ENCODE measurements around the gene FAM162B.
"Not testable (repeated sequence)": the region's sequence is repeated elsewhere in the genome, so short reads cannot be mapped to it uniquely, and the experiment has no call there.

FAM162B gene

DNA sequence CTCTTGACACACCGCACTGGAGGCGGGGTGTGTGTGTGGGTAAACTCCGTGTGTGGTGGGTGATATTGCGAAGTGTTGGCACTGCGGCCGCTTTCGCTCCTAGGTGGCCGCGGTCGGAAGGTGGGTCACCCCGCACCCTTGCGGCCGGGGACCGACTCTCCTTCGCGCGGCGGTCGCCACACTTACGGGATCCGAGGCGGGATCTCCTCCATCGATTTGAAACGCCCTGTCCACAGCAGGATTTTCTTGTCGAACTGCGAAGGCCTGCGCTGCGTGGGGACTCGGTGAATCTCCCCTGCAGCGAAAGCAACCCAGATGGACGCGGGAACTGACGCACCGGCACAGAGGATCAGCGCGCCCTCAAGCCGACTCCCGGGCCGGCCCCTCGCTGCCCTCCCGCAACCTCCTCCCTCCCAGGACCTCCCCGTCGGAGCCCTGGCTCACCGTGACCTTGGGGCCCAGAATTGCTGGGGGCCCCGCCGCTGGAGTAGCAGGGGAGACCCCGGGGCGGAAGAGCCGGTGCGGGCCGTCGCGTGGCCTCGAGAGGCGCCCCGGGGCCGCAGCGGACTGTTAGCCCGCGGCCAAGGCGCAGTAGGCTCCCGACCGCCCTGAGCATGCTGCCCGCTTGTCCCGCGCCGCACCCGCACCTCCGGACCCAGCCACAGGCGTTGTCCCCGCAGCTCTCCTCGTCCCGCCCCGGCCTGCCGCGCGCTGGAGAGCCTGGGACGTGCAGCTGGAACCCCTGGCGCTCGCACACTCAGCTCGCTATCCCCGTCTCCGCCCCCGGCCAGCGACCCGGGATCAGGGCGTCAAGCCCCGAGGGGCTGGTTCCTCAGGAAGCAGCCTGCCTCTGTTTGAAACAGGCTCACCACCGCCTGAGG lies at the start of gene FAM162B:
Gene FAM162B, minus strand, starts transcription at position 759 of the 881 bp plus-strand sequence. Its CDS starts 143 bp downstream, at position 616.
- no peak for DNase-seq

DNA sequence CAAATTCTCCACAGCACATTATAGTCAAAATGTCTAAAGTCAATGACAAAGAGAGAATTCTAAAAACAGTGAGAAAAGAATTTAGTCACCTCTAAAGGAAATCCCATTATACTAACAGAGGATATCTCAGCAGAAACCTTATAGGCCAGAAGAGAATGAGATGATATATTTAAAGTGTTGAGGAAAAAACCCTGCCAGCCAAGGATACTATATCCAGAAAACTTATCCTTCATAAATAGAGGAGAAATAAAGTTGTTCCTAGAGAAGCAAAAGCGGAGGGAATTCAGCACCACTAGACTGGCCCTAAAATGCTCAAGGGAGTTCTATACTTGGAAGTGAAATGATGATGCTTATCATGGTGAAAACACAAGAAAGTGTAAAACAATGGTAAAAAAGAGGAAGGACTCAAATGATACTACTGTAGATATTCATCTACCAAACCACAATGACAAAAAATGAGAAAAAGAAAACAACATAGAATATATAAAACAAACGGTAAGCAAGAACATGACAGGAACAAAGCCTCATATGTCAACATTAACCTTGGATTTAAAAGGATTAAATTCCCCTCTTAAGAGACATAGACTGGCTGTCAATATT lies 46.6 kb upstream of the FAM162B start:
- no peak for DNase-seq

- DNase-seq: no peak
These were observed 36.5 kb upstream of the FAM162B start for GRCh38 chr6:116801971-116802370.

DNA sequence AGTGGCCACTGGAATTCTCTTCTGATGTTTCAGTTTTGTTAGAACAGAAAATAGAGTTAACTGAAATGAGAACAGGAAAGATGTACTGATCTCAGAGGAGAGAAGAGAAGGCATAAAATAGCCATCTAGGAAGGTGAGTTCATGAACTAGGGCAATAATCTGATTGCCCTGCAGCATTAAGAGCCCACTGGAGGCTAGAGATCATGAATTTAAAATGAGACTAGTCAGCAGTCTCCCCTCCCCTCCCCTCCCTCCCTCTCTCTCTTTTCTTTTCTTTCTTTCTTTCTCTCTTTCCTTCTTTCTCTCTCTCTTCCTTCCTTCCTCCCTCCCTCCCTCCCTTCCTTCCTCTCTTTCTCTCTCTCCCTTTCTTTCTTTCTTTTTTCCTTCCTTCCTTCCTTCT lies 34.4 kb upstream of the FAM162B start:
- no peak for DNase-seq

GRCh38 chr6:116797585-116797984 lies 32.1 kb upstream of the FAM162B start:
- no peak for DNase-seq

DNA sequence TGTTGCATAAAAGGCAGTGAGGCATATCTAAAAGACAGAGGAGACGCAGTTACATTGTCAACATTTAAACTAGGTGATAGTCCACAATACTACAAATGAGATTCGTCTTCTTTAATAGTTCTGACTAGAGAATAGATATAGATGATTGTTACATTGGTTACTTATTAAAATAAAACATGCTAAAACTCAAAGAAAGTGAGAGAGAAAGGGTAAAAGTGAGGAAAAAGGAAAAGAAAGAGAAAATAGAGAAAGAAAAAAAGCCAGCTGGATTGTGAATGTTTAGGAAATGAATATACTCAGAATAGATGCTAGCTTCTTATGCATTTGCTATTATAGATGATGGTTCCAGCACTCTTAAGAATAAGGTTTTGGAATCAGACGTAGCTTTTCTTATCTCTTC lies 27.7 kb upstream of the FAM162B start:
- DNase-seq: no peak

- DNase-seq: no peak
These were observed 18.3 kb upstream of the FAM162B start for GRCh38 chr6:116783852-116784251.

GRCh38 chr6:116779573-116780164 lies 14.2 kb upstream of the FAM162B start:
- no peak for DNase-seq

DNA sequence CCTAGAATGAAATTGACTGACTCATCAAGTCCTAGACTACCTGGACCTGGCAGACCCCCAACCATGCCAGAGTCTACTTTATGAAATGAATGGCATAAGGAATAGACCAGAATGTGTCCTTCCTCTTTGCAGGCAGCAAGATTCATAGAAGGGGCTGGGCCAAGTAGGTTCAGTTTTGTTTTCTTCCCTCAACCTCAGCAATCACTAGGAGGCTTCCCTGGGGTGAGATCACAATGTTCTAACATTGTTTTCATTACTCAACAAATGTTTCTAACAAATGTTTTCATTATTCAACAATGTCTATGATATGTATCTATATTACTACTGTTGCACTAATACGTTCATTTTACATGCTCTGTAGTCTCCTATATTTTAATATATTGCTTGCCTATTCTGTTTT lies 8.4 kb upstream of the FAM162B start:
- DNase-seq: no peak

GRCh38 chr6:116772450-116772849 lies 6.9 kb upstream of the FAM162B start:
- DNase-seq: no peak

- DNase-seq: no peak
These were observed 2.2 kb upstream of the FAM162B start for GRCh38 chr6:116767715-116768114.

DNA sequence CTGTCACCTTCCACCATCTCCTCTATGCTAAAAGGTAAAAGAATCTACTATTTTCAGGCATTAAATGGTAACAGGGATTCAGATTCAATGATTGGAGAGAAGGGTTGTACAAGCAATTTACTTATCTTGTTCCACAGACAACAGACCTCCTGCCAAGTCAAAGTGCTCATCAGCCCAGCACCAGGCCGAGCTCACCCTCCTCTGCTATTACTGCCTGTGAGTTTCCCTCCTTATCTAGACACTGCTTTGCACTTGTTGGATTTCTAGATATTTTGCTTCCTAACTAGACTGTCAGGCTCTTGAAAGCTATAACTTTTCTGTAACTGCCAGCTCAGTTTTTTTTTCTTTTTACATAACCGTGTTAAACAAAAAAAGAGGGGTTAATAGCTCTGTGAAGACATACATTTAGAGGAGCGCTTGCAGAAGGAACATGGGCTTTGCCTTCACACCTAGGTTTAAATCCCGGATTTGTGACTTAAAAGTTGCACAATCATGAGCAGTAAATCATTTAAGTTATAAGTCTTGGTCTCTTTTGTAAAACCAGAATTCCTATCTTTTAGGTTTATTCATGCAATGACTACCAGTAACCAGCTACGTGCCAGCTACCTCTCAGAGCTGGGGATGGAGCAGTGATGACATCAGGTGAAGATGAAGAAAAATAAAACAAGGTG lies 1.1 kb upstream of the FAM162B start:
- no peak for DNase-seq

DNA sequence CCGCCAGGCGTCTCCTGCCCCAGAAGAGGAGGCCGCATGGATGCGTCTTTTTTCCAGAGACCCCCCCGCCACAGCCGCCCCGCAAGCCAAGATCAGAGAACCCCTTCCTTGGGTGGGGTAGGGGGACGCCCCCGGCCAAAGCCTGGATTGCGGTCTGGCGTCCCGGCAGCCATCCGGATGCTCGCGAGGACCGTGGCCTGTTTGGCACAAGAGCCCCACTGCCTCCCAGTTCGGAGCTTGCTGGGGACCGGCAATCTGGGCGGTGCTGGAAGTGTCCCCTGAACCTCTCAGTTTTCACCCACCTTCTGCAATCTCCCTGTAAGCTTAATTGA lies 924 bp downstream of the FAM162B start:
- no peak for DNase-seq

DNA sequence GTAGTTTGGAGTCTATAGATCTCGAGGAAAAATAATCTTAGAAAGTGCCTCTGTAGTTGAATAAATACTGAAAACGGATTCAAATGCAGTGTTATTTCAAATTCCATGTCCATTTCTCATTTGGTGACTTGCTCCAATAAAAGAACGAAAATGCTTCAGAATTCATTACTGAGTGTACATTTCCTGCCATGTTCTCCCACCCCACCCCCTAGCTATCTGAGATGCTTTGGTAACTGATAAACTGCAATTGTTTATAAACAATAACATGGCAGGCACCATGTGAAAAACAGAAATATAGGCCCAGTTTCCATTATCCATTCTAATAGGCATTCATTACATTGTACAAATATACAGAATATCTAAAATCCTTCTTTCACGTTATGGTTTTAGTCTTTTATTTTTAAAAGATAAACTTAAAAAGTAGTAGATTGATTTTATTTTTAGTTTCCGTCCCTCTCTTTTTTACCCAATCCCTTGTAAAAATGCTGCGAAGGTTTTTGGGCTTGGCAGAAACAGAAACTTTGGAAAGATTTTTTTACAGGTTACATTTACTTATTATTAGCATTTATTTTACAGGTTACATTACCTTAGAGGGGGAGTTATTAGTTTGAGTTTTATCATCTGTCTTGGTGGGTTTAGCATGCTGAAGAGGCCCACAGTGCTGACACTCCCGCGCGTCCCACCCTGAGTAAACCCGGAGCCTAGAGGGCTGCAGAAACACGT lies 1.5 kb downstream of the FAM162B start:
- DNase-seq: no peak

DNA sequence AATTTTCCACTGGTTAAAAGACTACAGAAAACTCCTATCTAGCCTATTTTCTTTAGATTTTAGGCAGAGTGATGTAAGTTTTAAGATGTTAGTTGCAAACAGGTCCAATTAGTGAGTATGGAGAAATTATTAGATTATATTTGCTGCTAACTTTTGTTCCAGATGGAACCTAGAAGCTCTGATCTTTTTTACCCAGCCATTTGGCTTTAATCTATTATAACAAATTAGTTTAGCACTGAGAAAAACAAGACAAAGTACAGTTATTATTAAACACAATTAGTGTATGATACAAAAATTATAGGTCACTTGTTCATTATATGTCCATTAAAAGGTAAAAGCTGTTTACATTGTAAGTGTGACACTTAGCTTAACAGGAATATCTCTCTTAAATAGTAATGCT lies 2.5 kb downstream of the FAM162B start:
- no peak for DNase-seq

- no peak for DNase-seq
These were observed 3.3 kb downstream of the FAM162B start for GRCh38 chr6:116762235-116762634.

DNA sequence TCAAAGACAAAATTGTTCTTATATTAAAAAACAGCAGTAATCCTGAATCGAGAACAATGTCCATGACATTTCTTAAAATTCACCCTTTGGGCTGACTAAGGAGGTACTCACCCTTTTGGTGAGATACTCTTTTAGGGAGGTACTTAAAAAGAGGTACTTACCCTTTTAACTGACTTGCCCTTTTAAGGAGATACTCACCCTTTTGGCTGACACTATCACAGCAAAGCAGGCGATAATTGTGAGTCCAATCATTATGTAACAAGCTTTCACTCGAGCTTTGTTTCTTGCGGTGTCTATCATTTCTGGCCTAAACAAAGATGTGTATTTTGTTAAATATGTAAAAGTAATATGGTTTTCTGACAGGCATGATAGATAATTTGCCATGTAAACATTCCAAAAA lies 3.7 kb downstream of the FAM162B start:
- no peak for DNase-seq

DNA sequence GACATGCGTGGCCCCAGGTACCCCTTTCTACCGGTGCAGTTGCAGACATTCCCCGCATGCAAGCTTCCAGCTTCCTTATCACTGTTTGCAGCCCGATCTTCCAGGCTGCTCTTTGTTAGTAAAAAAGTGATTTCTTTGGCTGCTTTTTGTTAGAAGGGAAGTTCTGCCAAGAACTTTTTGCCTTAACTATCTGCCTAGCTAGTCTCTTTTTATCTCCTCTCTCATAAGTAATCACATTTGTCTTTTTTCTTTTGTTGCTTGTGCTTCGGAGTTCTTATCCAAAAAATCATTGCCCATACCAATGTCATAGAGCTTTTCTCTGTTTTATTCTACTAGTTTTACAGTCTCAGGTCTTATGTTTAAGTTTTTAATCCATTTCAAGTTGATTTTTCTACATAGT lies 20.3 kb downstream of the FAM162B start:
- DNase-seq: no peak

DNA sequence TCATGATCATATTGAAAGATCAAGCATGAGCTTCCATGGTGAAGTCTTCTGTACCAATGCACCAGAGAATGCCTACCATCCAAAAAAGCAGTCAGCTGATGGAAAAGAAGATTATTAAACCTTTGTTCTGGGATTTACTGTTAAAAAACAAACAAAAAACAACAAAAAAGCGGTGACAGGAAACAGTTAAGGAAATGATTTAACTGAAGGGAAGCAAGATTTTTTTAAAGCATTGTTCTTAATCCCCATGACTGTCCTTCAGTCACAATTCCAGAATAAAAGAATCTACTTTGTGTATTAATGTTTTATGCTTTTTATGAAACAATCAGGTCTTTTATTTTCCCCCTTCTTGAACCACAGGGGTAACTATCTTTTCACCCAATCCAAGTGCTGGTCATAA lies 23.9 kb downstream of the FAM162B start:
- no peak for DNase-seq

GRCh38 chr6:116740486-116740885 lies 25.0 kb downstream of the FAM162B start:
- not testable (repeated sequence) for DNase-seq

GRCh38 chr6:116737004-116737403 lies 28.5 kb downstream of the FAM162B start:
- no peak for DNase-seq

GRCh38 chr6:116730513-116730912 lies 35.0 kb downstream of the FAM162B start:
- no peak for DNase-seq

DNA sequence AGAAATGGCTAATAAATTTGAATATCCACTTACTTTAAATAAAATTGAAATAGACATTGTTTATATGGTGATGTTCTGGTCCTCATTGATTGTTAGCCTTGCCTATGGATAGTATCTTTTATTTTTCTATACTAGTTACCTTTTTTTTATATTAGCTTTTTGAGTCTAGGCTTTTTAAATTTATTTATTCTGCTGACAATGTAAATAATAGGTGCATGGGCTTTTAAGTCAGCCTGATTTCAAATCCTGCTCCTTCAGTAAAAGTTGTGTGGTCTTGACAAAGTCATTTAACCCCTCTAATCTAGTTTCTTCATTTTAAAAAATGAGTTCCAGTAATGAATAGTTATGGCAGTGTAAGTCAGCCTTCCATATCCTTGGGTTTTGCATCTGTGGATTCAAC lies 38.6 kb downstream of the FAM162B start:
- no peak for DNase-seq
